Activated CD4-positive, alpha-beta T cell treated with anti-CD3 and anti-CD28 coated beads for 36 hours (primary cell): ENCODE data around the gene TMEM97. TPM values are rescaled to one million over a fixed set of nuclear protein-coding genes. Genes with fewer than 3 reads are reported as not detected.
A peak's percentile ranks its signal among the peaks of the same experiment; 100 is the strongest.
"Not testable (repeated sequence)": the region's sequence is repeated elsewhere in the genome, so short reads cannot be mapped to it uniquely, and the experiment has no call there.

Experiments
- ATAC-seq: fragments of 200-7000 bp; cut with Tn5 transposase; one replicate; pipeline ENCODE4 v1.10.0; 2021; ENCODE audit warnings: mild to moderate bottlenecking, moderate library complexity
- CTCF ChIA-PET: fragments of 350-600 bp; sonication (Branson Sonifier 250); formaldehyde crosslinking; loops from one replicate; lab custom pipeline; 2021; ENCODE audit warnings: antibody characterized with exemption; lab: Charles Lee
- POLR2A ChIA-PET: fragments of 350-600 bp; sonication (Branson Sonifier 250); formaldehyde crosslinking; loops from one replicate; lab custom pipeline; 2021; ENCODE audit warnings: antibody characterized with exemption, inconsistent platforms; lab: Charles Lee
- DNase-seq: peaks from one replicate; pipeline ENCODE4 v3.0.0-alpha.2; 2020
- H3K27ac Mint-ChIP-seq: one replicate; pipeline ENCODE4 v1.8.0; 2021; ENCODE audit warnings: mixed read lengths
- H3K27me3 Mint-ChIP-seq: one replicate; pipeline ENCODE4 v1.8.0; 2021; ENCODE audit warnings: mixed read lengths
- H3K36me3 Mint-ChIP-seq: one replicate; pipeline ENCODE4 v1.8.0; 2021; ENCODE audit warnings: low read depth, mixed read lengths
- H3K4me1 Mint-ChIP-seq: one replicate; pipeline ENCODE4 v1.8.0; 2021; ENCODE audit warnings: mixed read lengths
- H3K4me3 Mint-ChIP-seq: one replicate; pipeline ENCODE4 v1.8.0; 2021; ENCODE audit warnings: mild to moderate bottlenecking, moderate library complexity, mixed read lengths
- H3K9me3 Mint-ChIP-seq: one replicate; pipeline ENCODE4 v1.8.0; 2021; ENCODE audit warnings: low read depth, mixed read lengths
- intact Hi-C, 2 experiments: fragments of 100-400 bp; cut with DNase I in 1 of 2; cut with micrococcal nuclease in 1 of 2; formaldehyde crosslinking; loops; one replicate each; pipeline versions ENCODE4 v1.14.2 to v1.15.1; 2022 to 2024; cut with DNase I, micrococcal nuclease
- total RNA-seq, 2 experiments: library from RNA; stranded (reverse); gene quantifications; one replicate each; pipeline ENCODE4 v1.2.3, GENCODE V29; 2021

The TMEM97 gene
- total RNA-seq, 2 experiments from 2014 or later: 31.0 to 49.3 TPM

DNA sequence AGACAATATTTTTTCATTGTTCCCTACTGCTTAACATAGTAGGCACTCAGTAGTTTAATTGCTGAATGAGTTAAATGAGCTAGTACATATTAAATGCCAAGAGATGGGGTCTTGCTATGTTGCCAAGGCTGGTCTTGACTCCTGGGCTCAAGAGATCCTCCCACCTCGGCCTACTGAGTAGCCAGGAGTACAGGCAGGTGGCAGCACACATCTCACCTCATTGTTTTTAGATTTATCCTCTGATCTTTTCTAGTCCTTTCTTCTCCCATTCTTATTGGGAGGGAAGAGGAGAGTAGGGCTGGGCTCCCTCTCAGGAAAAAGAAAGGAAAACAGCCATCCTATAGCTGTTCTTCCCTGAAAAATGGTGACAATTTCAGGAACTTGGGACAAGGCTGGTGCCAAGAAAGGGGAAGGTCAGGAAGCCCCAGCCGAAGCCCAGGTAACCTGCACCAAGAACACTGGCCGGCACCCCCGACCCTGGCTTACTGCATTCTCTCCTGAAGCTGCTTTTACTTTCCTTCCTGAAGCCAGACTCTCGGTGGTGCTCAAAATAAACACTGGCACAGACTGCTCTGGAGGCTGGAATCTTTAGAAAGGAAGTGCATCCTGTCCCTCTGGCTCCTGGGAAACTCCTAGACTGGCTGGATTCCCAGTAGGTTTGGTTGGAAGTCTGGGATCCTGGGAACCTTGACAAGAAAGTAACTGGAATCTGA lies 19.2 kb downstream of the TMEM97 start:
- ChIA-PET POLR2A (interaction anchor here (0.8 kb wide), 1 partner anchor 10 kb away, joined by 4 read pairs; no protein-coding TSS in a partner anchor), CTCF (interaction anchor here (0.6 to 1.2 kb wide), 2 partner anchors 13 to 76 kb away, joined by 3 to 8 read pairs; no protein-coding TSS in a partner anchor)
- no peak for DNase-seq
- no peaks in the 10 kb centered on the region for H3K9me3 Mint-ChIP-seq
- H3K4me3 Mint-ChIP-seq: no peak overlapping the region
- peak overlapping the region; percentile 30 for H3K27ac Mint-ChIP-seq
- peaks cover 19% of the 10 kb centered on the region for H3K36me3 Mint-ChIP-seq
- H3K27me3 Mint-ChIP-seq: no peaks in the 10 kb centered on the region
- no peak for ATAC-seq
- intact Hi-C loops: loop anchor here (5.0 to 10.0 kb wide), 3 partner anchors 49 to 883 kb away; partner anchors contain the start of genes KSR1 (in 1 of the 2) and PHF12 (in 1 of the 2)
- peaks cover 36% of the 10 kb centered on the region for H3K4me1 Mint-ChIP-seq

DNA sequence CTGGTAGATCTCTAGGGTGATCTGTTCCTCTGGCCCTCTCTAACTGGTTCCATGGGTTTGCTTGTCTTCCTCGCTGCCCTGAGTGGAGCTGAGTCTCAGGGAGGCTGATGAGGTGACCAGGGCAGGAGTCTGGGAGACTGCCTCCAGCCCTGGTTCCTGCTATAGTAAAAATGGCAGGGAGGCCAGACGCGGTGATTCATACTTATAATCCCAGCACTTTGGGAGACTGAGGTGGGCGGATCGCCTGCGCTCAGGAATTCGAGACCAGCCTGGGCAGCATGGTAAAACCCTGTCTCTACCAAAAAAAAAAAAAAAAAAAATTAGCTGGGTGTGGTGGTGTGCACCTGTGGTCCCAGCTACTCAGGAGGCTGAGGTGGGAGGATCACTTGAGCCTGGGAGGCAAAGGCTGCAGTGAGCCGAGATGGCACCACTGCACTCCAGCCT lies 19.8 kb downstream of the TMEM97 start:
- POLR2A ChIA-PET: interaction anchor here (0.8 kb wide), 1 partner anchor 10 kb away, joined by 4 read pairs; no protein-coding TSS in a partner anchor
- H3K27ac Mint-ChIP-seq: not testable (repeated sequence)

DNA sequence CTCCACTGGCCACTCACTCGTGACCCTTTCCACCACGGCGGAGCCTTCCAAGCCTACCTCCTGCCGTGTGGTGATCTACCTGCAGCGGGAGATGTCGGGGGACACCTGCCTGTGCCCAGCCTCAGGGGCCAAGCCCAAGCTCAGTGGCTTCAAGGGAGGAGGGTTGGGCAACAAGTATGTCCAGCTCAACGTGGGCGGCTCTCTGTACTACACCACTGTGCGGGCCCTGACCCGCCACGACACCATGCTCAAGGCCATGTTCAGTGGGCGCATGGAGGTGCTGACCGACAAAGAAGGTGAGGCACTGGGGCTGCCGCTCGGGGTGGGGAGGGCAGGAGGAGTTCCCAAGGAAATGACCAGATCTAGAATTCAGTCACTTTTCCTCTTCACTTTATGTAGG lies 20.4 kb downstream of the TMEM97 start:
- ATAC-seq: no peak
- peaks cover 26% of the 10 kb centered on the region for H3K4me1 Mint-ChIP-seq
- no peak overlapping the region for H3K4me3 Mint-ChIP-seq
- peaks cover 20% of the 10 kb centered on the region for H3K36me3 Mint-ChIP-seq
- H3K27me3 Mint-ChIP-seq: no peaks in the 10 kb centered on the region
- ChIA-PET CTCF (no interaction called here), POLR2A (no interaction called here)
- intact Hi-C loops: loop anchor here (5.0 to 10.0 kb wide), 3 partner anchors 48 to 885 kb away; partner anchors contain the start of genes KSR1 (in 1 of the 2) and PHF12 (in 1 of the 2)
- no peaks in the 10 kb centered on the region for H3K9me3 Mint-ChIP-seq
- no peak for DNase-seq
- H3K27ac Mint-ChIP-seq: no peak overlapping the region

More for the DNA sequence above, 19.8 kb downstream of the TMEM97 start:
- not testable (repeated sequence) for ATAC-seq, H3K27me3 Mint-ChIP-seq, H3K9me3 Mint-ChIP-seq, H3K4me3 Mint-ChIP-seq, DNase-seq
- Mint-ChIP-seq H3K36me3 (peaks cover 19% of the 10 kb centered on the region), H3K4me1 (peaks cover 32% of the 10 kb centered on the region)
- CTCF ChIA-PET: interaction anchor here (0.6 to 1.2 kb wide), 2 partner anchors 12 to 86 kb away, joined by 3 to 8 read pairs; no protein-coding TSS in a partner anchor
- intact Hi-C loops: loop anchor here (5.0 to 10.0 kb wide), 3 partner anchors 49 to 884 kb away; partner anchors contain the start of genes KSR1 (in 1 of the 2) and PHF12 (in 1 of the 2)

DNA sequence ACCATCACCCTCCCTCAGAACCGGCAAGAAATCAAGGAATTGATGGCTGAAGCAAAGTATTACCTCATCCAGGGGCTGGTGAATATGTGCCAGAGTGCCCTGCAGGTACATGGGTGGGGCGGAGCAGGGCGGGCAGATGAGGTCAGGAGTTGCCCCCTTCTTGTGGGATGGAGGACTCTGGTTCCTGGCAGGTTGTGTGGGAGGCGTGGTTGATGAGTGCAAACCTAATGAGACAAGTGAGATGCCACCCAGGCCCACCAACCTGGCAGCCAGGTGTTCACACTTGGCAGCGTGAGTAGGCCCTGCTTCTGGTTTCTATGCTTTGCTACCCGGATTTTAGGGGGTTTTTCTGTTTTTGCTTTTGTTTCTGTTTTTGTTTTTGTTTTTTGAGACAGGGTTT lies 21.4 kb downstream of the TMEM97 start:
- no peak overlapping the region for H3K27ac Mint-ChIP-seq
- ChIA-PET POLR2A (no interaction called here), CTCF (interaction anchor here (0.7 kb wide), 1 partner anchor 284 kb away, joined by 4 read pairs; no protein-coding TSS in a partner anchor)
- peaks cover 24% of the 10 kb centered on the region for H3K36me3 Mint-ChIP-seq
- intact Hi-C loops: no loop called here
- H3K4me1 Mint-ChIP-seq: peaks cover 20% of the 10 kb centered on the region
- H3K4me3 Mint-ChIP-seq: no peak overlapping the region
- H3K27me3 Mint-ChIP-seq: no peaks in the 10 kb centered on the region
- H3K9me3 Mint-ChIP-seq: no peaks in the 10 kb centered on the region
- no peak for ATAC-seq
- DNase-seq: no peak

DNA sequence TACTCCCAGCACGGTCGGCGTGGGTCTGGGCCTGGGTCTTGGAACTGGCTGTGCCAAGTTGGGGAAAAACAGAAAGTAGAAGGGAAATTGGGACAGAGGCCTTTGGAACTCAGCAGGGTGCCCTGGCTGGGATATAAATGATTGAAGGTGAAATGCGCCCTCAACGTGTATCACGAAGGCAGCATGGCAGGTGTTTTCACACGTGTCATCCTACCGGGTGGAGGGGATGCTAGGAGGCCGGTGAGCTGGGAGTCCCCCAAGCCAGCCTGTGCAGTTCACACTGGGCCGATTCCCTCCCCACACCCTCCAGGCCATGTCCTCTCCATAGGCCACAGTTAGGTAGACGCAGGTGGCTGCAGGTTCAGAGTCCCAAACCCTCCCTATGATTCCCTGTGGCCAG lies 22.5 kb downstream of the TMEM97 start:
- Mint-ChIP-seq H3K4me3 (no peak overlapping the region), H3K27me3 (no peaks in the 10 kb centered on the region), H3K27ac (no peak overlapping the region), H3K9me3 (no peaks in the 10 kb centered on the region), H3K4me1 (peaks cover 17% of the 10 kb centered on the region), H3K36me3 (peaks cover 31% of the 10 kb centered on the region)
- ChIA-PET CTCF (no interaction called here), POLR2A (no interaction called here)
- ATAC-seq (no peak), DNase-seq (no peak)
- intact Hi-C loops: no loop called here

DNA sequence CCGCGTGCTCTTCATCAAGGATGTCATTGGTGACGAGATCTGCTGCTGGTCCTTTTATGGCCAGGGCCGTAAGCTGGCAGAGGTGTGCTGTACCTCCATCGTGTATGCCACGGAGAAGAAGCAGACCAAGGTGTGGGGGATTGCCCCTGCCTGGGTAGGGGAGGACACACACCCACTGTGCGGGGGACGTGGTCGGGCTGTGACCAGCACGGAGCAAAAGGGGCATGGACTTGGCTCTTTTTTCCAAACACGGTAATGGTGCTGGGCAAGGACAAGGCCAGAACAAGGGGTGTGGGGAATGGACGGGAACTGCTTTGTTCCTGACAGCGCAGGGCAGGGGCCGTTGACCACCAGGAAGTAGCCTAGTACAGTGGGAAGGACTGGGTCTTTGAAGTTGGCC lies 23.3 kb downstream of the TMEM97 start:
- Mint-ChIP-seq H3K27me3 (no peaks in the 10 kb centered on the region), H3K9me3 (no peaks in the 10 kb centered on the region), H3K27ac (no peak overlapping the region), H3K4me1 (peaks cover 9% of the 10 kb centered on the region), H3K4me3 (no peak overlapping the region), H3K36me3 (peaks cover 38% of the 10 kb centered on the region)
- ATAC-seq (no peak), DNase-seq (no peak)
- intact Hi-C loops: no loop called here
- POLR2A ChIA-PET: no interaction called here
- CTCF ChIA-PET: interaction anchor here (0.5 kb wide), 1 partner anchor 1162 kb away, joined by 3 read pairs; no protein-coding TSS in a partner anchor

DNA sequence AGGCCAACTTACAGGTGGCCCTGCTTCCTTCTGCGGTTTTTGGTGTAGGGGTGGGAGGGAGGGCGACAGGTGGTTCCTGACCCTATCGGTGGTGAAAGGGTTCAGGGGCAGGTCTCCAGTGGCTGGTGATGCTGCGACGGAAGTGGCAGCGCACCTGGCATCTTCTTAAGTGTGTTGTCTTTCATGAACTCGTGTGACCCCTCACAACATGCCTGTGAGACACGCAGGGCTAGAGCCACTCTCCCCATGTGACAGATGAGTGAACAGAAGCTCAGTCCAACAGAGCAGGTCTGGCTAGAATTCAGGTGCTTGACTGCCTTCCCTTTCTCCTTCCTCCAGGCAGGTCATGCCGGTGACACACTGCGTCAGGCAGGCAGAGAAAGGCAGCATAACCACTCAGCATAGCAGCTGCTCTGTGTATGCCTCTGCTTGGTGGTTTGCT lies 24.5 kb downstream of the TMEM97 start:
- peaks cover 40% of the 10 kb centered on the region for H3K36me3 Mint-ChIP-seq
- ATAC-seq: no peak
- ChIA-PET CTCF (no interaction called here), POLR2A (interaction anchor here (1.1 kb wide), 1 partner anchor 8 kb away, joined by 3 read pairs; the partner anchor contains the start of genes IFT20 and TNFAIP1)
- intact Hi-C loops: no loop called here
- H3K27ac Mint-ChIP-seq: no peak overlapping the region
- no peak overlapping the region for H3K4me3 Mint-ChIP-seq
- no peak for DNase-seq
- H3K27me3 Mint-ChIP-seq: no peaks in the 10 kb centered on the region
- no peaks in the 10 kb centered on the region for H3K9me3 Mint-ChIP-seq
- no peaks in the 10 kb centered on the region for H3K4me1 Mint-ChIP-seq

DNA sequence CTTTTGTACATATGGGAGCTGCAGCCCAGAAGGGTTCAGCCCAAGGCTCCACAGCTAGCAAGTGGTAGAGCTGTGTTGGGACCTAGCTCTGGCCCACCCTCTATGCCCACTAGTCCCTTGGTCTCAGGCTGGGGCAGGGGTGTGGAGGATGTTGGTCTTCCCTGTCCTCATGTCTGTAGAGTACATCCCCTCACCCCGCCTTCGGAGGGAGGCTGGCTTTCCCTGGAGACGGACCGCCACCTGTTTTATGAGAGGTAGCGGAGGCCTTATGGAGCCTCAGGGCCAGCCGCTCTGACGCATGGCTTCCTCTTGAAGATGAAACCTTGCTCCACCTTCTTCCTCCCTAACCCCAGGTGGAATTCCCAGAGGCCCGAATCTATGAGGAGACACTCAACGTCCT lies 25.0 kb downstream of the TMEM97 start:
- peaks cover 44% of the 10 kb centered on the region for H3K36me3 Mint-ChIP-seq
- no peak overlapping the region for H3K27ac Mint-ChIP-seq
- H3K4me3 Mint-ChIP-seq: no peak overlapping the region
- H3K27me3 Mint-ChIP-seq: no peaks in the 10 kb centered on the region
- intact Hi-C loops: no loop called here
- H3K4me1 Mint-ChIP-seq: no peaks in the 10 kb centered on the region
- ChIA-PET POLR2A (interaction anchor here (1.1 kb wide), 1 partner anchor 9 kb away, joined by 3 read pairs; the partner anchor contains the start of genes IFT20 and TNFAIP1), CTCF (no interaction called here)
- no peaks in the 10 kb centered on the region for H3K9me3 Mint-ChIP-seq
- no peak for ATAC-seq
- DNase-seq: no peak

DNA sequence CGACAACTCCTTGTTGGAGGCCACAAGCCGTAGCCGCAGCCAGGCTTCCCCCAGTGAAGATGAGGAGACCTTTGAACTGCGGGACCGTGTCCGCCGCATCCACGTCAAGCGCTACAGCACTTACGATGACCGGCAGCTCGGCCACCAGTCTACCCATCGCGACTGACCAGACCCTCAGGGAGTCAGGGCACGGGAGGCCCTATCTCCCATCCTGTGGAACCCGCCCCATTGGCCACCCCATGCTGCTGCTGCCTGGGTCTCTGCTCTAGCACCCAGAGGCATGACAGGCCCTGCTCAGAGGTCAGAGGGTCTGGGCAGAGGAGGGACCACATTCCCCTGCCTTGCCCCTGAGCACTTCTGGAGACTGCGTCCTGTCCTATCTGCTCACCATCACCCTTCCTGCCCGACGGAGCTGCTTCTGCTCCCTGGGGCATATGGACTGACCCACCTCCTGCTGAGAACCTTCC lies 25.5 kb downstream of the TMEM97 start:
- no peak overlapping the region for H3K4me3 Mint-ChIP-seq
- ChIA-PET POLR2A (interaction anchor here (1.2 kb wide), 1 partner anchor 9 kb away, joined by 4 read pairs; the partner anchor contains the start of genes IFT20 and TNFAIP1), CTCF (interaction anchor here (1.2 to 2.1 kb wide), 2 partner anchors 11 to 72 kb away, joined by 3 to 9 read pairs; no protein-coding TSS in a partner anchor)
- no peaks in the 10 kb centered on the region for H3K27me3 Mint-ChIP-seq
- no peak overlapping the region for H3K27ac Mint-ChIP-seq
- ATAC-seq (no peak), DNase-seq (no peak)
- intact Hi-C loops: no loop called here
- H3K36me3 Mint-ChIP-seq: peaks cover 41% of the 10 kb centered on the region
- no peaks in the 10 kb centered on the region for H3K9me3 Mint-ChIP-seq
- H3K4me1 Mint-ChIP-seq: no peaks in the 10 kb centered on the region

DNA sequence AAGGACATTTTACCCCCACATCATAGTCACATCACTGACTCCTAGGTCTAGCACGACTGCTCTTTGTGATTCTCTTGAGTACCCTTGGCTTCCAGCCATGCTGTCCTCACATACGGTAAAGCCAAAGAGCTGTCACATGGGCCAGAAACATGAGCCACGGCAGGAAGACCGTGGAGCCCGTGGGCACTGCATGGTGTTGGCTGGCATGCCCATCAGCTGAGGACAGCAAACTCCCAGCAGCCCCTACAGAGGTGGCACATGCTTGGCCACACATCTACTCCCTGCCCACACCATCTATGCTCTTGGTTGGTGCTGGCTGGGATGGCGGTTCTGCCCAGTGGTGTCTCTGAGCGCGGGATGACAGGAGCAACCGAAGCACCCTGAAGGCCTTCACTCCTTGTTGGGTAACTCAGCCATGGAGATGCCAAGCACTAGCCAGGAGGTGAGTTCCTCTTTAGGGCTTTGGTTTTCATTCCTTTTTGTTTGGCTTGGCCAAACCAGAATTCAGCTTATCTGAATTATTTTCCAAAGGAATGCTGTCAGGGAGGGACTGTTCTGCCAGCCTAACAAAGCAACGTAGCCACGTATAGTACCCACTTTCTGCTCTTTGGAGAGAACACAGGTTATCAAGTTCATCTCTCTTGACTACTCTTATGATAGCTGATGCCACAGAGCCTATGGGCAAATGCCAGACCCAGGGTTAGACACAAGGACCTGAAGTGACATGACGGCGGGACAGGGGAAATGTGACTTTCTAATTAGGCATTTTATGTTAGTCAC lies 26.6 kb downstream of the TMEM97 start:
- no peaks in the 10 kb centered on the region for H3K9me3 Mint-ChIP-seq
- no peak for ATAC-seq

More for the DNA sequence above, 26.6 kb downstream of the TMEM97 start:
- Mint-ChIP-seq H3K27ac (no peak overlapping the region), H3K36me3 (peaks cover 41% of the 10 kb centered on the region), H3K4me1 (no peaks in the 10 kb centered on the region), H3K27me3 (no peaks in the 10 kb centered on the region), H3K4me3 (no peak overlapping the region)
- intact Hi-C loops: no loop called here
- CTCF ChIA-PET: interaction anchor here (0.5 to 2.1 kb wide), 4 partner anchors 9 to 192 kb away, joined by 3 to 9 read pairs (median 4); partner anchors contain the start of genes IFT20 and TNFAIP1
- DNase-seq: no peak
- POLR2A ChIA-PET: interaction anchor here (0.9 to 1.2 kb wide), 2 partner anchors 10 to 13 kb away, joined by 3 to 4 read pairs; partner anchors contain the start of genes IFT20 and TNFAIP1
